GM21786 (cell line): ENCODE measurements around the gene SLC66A2.
"Not testable (repeated sequence)": the region's sequence is repeated elsewhere in the genome, so short reads cannot be mapped to it uniquely, and the experiment has no call there.

Experiments used
- ATAC-seq: cut with Tn5 transposase; IDR thresholded peaks from one replicate; pipeline ENCODE4 v1.9.1; 2021; ENCODE audit not compliant: unreplicated experiment

SLC66A2 gene

DNA sequence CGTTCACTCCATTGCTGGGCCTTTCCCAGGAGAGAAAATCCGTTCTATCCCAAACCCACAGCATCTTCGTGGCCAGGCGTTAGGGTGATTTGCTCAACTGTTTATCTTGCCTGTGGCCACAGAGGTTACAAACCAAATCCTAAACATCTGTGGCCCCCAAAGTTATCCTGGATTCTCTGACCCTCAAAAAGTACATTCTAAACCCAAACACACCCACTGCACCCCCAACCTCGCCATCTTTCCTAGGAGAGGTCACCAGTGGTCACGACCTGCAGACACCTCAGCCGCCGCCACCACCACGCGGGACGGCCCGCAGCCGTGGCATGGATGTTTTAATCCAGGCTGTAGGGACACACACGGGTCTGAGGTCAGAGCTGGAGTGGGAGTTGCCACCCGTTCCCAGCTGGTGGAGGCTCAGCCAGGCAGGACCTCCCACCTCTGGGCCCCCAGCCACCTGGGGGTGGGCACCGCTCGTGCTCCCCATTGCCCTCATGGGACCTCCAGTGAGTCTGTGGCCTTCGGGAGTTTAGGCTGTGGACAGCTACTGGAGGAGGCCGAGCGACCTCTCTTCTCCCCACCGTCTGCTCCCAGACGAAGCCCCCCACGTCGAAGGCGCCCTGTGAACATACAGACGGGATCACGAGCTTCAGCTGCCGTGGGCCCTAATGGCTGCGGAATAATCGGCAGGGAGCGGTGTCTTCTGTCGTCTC is 81.7 kb downstream of the SLC66A2 start:
- ATAC-seq: no peak

DNA sequence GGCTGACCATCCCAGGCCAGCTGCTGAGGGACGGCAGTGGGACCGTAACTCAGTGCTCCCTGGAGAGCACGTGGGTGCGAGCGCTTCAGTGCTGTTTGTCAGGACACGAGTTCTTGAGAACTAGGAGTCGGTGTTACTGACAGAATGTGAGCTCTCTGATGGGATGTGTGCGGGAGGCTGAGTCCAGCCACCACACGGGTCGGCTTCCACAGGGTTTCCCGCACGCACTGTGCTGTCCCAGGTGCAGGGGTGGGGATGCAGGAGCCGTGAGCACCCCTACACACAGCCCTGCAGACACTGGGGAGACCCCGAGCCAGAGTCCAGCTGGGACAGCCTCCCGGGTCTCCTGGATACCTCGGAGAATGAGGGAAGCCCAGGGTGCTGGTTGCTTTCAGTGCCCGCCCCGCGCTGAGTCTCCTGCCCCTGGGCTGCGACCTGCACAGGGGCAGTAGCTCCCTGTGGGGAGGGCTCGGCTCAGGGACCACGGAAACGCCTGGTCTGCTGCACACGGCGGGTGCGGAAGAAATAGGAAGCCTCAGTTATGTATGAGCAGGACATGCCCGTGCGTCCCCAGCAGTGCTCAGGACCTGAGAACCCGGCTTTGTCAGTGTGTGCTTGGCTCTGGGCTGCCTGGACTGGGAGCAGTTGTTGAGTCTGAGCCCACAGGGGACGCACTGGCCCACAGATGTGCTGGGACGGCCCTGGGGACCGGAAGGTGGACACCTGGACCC is 82.5 kb downstream of the SLC66A2 start:
- no peak for ATAC-seq

DNA sequence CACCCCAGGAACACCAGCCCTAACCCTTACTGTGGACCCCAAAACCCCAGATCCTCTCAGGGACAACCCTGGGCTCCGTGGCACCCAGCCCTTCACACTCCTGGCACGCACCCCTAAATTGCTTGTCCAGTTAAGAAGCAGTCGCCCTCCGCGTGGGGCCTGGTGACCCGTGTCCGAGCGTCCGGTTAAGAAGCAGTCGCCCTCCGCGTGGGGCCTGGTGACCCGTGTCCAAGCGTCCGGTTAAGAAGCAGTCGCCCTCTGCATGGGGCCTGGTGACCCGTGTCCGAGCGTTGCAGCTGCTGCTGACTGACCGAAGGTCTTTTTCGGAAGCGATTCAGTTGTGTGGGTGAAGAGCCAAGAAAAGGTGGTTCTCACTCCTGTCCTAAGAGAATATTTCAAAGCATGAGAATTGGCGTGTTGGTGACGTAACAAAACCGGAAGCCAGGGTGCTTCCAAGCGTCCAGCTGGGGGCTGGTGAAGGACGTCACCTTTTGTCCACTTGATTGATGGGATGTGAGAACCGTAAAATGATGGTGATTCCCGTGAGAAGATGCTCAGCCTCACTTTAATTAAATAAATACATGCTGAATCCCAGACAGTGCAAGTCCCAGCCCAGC is 83.2 kb downstream of the SLC66A2 start:
- ATAC-seq: no peak

DNA sequence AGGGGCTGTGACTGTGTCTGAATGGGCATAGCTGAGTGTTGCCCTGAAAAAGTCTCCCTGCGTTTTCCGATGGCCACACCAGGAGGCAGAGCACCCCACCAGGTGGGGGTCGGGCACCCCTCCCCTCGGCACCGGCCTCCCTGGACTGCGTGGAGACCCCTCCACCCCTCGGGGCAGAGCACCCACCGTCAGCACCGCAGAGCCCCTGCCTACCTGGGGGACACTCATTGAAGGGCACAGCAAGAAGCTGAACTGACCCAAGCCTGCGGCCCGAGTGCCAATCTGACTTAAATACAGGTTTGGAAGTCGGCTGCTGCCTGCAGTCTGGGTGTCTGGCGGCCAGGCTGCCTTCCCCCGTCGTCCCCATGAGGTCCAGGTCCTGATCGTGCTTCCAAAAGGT is 83.8 kb downstream of the SLC66A2 start:
- ATAC-seq: no peak

DNA sequence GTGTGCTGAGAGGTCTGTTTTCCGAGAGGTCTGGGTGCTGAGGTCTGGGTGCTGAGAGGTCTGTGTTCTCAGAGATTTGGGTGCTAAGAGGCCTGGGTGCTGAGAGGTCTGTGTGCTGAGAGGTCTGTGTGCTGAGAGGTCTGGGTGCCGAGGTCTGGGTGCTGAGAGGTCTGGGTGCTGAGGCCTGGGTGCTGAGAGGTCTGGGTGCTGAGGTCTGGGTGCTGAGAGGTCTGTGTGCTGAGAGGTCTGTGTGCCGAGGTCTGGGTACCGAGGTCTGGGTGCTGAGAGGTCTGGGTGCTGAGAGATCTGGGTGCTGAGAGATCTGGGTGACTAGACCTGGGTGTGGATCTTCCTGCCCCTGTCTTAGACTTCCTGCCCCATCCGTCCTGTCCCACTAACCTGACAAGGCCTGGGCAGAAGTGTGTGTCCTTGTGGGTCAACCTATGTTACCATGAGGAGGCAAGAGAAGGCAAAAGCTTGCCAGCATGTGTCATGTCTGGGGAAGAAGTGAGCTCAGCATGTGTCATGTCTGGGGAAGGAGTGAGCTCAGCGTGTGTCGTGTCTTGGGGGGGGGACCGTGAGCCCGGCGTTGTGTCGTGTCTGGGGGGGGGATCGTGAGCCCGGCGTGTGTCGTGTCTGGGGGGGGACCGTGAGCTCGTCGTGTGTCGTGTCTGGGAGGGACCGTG is 84.4 kb downstream of the SLC66A2 start:
- no peak for ATAC-seq

DNA sequence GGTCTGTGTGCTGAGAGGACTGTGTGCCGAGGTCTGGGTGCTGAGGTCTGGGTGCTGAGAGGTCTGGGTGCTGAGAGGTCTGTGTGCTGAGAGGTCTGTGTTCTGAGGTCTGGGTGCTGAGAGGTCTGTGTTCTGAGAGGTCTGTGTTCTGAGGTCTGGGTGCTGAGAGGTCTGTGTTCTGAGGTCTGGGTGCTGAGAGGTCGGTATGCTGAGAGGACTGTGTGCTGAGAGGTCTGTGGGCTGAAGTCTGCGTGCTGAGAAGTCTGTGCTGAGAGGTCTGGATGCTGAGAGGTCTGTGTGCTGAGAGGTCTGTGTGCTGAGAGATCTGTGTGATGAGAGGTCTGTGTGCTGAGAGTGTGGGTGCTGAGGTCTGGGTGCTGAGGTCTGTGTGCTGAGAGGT is 85.5 kb downstream of the SLC66A2 start:
- ATAC-seq: not testable (repeated sequence)

DNA sequence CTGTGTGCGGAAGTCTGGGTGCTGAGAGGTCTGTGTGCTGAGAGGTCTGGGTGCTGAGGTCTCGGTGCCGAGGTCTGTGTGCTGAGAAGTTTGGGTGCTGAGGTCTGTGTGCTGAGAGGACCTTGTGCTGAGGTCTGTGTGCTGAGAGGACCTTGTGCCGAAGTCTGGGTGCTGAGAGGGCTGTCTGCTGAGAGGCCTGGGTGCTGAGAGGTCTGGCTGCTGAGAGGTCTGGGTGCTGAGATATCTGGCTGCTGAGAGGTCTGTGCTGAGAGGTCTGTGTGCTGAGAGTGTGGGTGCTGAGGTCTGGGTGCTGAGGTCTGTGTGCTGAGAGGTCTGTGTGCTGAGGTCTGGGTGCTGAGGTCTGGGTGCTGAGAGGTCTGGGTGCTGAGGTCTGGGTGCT is 86.5 kb downstream of the SLC66A2 start:
- not testable (repeated sequence) for ATAC-seq

DNA sequence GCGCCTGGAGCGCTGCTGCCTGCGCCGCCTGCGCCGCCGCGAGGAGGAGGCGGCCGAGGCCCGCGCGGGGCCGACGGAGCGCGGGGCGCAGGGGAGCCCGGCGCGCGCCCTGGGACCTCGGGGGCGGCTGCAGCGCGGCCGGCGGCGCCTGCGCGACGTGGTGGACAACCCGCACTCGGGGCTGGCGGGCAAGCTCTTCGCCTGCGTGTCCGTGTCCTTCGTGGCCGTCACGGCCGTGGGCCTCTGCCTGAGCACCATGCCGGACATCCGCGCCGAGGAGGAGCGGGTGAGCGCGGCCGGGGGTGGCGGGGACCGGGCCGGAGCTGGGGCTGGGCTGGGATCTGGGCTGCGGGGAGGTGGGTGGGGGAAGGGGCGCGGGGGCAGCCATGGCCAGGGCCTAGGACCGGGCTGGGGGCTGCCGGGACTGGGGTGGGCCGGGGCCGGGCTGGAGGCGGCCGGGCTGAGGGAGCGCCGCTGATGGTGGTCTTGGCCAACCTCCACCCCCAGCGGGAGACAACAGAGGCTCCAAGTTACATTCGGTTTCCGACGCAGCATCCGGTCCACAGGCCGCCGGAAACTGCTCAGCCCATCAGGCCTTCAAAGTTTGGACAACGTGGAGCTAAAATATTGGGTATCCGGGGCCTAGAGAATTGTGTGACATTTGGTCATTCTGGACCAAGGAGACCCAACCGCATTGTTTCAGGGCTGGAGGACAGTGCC is 87.3 kb downstream of the SLC66A2 start:
- ATAC-seq: no peak

DNA sequence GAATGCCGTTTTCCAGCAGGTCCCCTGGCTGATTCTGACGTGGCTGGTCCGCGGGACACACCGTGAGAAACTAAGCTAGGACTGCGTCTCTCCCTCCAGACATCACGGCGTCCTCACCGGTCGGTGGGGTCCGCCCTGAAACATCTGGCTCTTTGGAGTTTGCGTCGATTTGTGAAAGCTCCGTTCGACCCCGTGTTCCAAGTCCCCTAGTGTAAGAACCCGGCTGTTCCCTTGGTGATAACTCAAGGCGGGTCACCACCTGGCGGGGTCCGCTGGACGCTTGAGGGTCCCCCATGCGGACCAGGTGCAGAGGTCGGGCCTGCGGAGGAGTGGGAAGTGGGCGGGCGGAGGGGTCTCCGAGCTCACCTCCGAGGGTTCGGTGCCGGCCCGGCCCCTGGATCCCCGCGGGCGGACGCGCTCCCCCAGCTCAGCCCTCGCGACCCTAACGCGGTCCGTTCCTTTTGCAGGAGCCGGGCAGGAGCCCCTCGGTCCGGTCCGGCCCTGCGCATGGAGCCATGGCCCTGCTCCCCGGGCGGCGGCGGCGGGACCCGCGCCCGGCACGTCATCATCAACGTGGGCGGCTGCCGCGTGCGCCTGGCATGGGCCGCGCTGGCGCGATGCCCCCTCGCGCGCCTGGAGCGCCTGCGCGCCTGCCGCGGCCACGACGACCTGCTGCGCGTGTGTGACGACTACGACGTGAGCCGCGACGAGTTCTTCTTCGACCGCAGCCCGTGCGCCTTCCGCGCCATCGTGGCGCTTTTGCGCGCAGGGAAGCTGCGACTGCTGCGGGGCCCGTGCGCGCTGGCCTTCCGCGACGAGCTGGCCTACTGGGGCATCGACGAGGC is 88.1 kb downstream of the SLC66A2 start:
- ATAC-seq: no peak

DNA sequence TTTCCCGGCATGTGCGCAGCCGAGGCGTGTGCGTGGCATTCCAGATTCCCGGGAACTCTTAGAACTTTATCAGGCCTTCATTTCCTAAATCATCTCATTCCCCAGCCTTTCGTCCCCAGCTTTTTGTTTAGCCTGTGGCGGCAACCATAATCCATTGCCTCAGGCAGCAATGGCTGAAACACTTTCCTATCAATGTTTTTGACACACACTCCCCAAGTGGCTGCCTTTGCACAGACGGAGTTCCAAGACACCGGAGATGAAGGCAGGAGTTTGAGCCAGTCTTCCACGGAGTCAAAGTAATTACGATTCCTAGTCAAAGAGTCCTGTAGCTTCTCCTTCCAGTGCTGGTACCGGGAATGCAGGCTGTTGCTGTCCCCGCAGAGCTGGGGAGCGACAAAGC is 88.9 kb downstream of the SLC66A2 start:
- ATAC-seq: no peak

DNA sequence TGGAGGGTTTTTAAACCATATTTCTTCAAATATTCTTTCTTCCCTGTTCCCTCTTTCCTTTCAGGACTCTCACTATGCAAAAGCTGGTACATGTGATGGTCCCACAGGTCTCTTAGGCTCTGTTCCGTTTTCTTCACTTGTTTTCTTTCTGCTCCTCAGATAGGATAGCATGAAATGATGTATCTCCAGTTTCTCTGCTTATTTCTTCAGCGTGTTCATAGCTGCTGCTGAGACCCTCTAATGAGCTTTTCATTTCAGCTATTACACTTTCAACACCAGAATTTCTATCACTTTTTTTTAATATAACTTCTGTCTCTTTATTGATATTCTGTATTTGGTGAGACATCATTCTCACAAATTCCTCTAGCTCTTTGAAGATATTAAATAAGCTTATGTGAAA is 89.8 kb downstream of the SLC66A2 start:
- ATAC-seq: no peak

DNA sequence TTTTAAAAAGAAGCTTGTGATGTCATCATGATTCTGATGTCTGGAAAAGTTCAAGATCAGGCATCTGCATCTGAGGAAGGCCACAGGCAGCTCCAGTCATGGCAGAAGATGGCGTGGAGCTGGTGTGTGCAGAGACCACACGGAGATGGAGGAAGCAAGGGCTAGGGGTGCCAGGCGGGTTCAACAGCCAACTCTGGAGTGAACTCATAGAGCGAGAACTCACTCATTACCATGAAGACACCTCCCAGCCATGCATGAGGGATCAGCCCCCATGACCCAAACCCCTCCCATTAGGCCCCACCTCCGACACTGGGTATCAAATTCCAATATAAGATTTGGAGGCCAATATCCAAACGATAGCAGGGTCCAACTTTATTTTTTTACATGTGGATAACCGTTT is 92.1 kb downstream of the SLC66A2 start:
- ATAC-seq: no peak

DNA sequence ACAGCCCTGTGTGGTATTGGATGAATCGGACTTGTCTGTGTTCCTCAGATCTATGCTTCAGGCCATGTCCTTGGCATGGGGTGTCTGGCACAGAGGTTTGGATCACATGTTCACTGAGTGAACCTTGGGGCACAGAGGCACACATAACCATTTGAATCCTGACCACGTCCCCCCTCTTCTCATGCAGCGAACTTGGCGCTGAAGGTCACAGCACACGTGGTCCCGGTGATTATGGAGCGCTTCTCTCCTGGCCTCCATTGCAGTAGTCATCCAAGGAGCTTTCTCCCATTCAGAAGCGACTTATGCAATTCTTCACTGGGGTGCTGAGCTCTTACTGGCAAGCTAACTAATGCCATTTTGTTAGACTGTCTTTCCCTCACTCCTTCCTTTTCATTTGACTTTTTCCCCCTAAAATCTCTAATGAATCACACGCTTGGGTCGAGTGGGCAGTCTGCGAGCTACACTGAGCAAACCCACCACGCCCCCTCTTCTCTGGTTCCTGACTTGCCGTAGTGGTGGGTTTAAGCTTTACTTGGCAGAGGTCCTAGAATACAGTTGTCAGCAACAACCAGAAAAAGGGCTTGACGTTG is 94.3 kb downstream of the SLC66A2 start:
- no peak for ATAC-seq

DNA sequence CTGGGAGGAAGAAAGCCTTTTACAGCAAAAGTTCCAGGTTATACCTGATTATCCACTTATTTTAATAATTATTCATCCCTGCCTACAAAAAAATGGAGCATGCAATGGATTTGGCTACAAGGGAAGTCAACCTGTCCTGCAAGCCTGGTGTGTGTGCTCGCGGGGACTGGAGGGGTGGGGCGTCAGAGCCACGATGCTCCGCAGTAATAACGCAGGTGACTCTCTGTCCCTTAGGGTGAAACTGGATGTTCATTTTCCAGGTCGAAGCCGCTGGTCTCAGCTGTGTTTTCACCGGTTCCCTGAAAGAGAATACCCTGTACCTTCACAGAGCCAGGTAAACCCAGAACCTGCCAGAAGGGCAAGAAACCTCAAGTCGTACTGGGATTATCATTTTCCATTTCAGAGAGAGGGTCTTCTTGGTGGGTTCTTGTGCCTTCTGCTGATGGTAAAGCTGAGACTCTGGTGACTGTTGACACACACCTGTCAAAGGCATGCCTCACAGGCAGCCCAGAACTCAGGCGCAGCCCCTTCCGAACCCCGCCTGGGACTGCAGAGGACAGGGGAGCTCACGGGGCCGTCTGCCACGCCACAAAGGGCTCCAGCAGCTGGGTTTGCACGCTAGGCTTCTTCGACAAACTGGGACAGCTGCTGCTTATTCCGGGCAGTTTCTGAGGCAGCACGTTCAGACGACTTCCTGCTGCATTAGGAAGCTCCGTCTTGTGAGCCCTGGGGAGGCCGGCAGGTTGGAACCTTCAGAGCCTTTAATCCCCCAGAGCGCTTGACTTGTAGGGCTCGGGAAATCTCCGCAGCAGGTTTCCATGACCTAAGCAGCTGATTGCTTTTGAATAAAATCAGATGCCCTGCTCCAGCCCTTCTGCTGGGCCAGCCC is 95.1 kb downstream of the SLC66A2 start:
- ATAC-seq: no peak

DNA sequence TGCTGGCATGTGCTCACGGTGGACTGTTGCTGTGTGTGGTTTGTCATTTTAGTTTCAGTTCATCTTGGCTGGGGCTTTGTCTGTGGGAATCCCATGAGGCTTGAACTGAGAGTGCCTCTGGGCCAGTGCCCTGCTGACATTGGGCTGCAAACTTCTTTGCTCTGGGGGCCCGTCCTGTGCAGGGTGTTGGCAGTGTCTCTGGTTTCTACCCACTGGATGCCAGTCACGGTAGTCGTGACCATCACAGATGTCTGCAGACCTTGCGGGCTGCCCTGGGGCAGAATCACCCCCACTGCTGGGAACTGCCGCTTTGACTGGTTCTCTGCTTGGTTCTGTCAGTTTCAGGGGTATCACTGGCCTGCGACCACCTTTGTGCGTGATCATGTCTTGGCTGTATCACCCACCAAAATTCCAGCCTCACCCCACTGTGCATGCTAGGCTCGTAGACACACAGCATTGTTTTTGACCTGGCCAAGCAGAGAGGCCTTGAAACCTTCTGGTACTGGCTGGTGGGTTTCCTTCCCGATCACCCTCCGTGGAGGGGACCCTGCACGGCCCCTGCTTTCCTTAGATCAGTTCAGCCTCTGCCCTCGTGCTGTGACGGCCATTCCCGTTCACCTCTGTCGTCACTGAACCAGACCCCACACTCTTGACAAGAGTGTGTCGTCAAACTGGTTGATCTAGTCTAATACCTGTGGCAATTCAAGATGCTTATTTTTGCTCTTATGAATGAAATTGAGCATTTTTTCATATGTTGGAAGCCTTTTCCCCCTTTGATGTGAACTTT is 96.1 kb downstream of the SLC66A2 start:
- peak; percentile 80 for ATAC-seq

DNA sequence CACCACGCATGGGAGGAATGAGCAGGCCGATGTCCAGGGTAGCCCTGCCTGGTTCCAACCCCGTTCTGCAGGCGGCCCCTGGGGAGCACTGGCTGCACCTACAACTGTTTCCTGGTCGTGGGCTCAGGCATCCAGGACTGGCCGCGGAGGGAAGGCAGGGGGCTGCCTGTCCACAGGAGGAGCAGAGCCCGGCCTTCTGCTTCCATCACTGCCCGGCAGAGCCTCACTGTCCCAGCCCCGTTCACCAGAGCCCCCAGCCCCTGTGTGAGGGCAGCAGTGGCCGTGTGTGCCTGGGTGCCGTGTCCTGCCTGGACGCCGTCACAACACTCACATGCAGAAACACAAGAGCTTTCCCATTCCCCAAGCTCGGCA is 97.5 kb downstream of the SLC66A2 start:
- ATAC-seq: no peak

DNA sequence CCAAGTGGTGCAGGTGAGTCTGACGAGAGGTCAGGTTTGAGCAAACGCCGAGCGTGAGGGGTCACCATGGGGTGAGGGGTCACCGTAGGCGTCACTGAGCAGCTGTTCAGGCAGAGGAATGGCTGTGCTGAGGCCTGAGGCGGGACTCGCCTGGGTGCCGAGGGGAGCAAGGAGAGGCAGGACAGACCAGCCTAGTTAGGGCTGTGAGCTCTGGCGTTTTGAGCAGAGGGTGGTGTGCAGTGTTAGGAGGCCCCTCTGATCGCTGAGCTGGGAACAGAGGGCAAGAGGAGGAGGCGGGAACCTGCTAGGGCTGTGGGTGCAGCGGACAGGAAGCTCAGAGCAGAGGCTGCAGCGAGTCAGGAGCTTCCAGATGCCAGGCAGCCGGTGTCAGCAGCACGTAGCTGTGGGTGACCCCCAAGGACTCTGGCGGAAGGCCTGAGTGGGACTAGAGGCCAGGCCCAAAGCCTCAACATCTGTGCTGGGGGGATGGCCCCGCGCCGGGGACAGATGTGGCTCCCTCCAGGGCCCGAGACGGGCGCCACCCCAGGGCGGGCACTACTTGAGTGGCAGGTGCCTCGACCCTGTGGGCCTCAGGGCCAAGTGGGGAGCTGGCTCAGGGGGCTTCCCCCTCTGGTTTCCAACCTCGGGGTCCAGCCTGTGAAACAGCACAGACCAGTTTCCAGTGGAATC is 98.0 kb downstream of the SLC66A2 start:
- no peak for ATAC-seq
